ENCODE data around the gene SYNE2.
"Not testable (repeated sequence)": the region's sequence is repeated elsewhere in the genome, so short reads cannot be mapped to it uniquely, and the experiment has no call there.

SYNE2 gene

GRCh38 chr14:63852817-63853731 is at the start of gene SYNE2:
Gene SYNE2 (plus strand): TSS chr14:63853004. CDS start chr14:63909149, 56,145 bp downstream.
- peak; percentile 85 for DNase-seq (ENCODE audit: low spot score)

- DNase-seq (ENCODE audit: low spot score) = not testable (repeated sequence)
Measured at GRCh38 chr14:63803221-63803791, 49.5 kb upstream of the SYNE2 start.

GRCh38 chr14:63806064-63806463 is 46.7 kb upstream of the SYNE2 start:
- not testable (repeated sequence) for DNase-seq (ENCODE audit: low spot score)

GRCh38 chr14:63811692-63812091 is 41.1 kb upstream of the SYNE2 start:
- not testable (repeated sequence) for DNase-seq (ENCODE audit: low spot score)

- DNase-seq (ENCODE audit: low spot score) = no peak
Measured at GRCh38 chr14:63833728-63834127, 19.1 kb upstream of the SYNE2 start.

GRCh38 chr14:63840981-63841380 is 11.8 kb upstream of the SYNE2 start:
- no peak for DNase-seq (ENCODE audit: low spot score)

GRCh38 chr14:63843796-63844195 is 9.0 kb upstream of the SYNE2 start:
- DNase-seq (ENCODE audit: low spot score) = no peak

- DNase-seq (ENCODE audit: low spot score) = no peak
Measured at GRCh38 chr14:63848890-63849289, 3.9 kb upstream of the SYNE2 start.

- DNase-seq (ENCODE audit: low spot score) = no peak
Measured at GRCh38 chr14:63852271-63852816, 460 bp upstream of the SYNE2 start.

GRCh38 chr14:63853831-63854293 is 1.1 kb downstream of the SYNE2 start:
- peak; percentile 52 for DNase-seq (ENCODE audit: low spot score)

- DNase-seq (ENCODE audit: low spot score) = no peak
Measured at GRCh38 chr14:63854330-63854729, 1.5 kb downstream of the SYNE2 start.

- no peak for DNase-seq (ENCODE audit: low spot score)
Measured at GRCh38 chr14:63855281-63855680, 2.5 kb downstream of the SYNE2 start.

- no peak for DNase-seq (ENCODE audit: low spot score)
Measured at GRCh38 chr14:63857466-63858030, 4.7 kb downstream of the SYNE2 start.

GRCh38 chr14:63860146-63860545 is 7.3 kb downstream of the SYNE2 start:
- DNase-seq (ENCODE audit: low spot score) = no peak

GRCh38 chr14:63862163-63862562 is 9.4 kb downstream of the SYNE2 start:
- no peak for DNase-seq (ENCODE audit: low spot score)

GRCh38 chr14:63863004-63863403 is 10.2 kb downstream of the SYNE2 start:
- DNase-seq (ENCODE audit: low spot score) = no peak

- not testable (repeated sequence) for DNase-seq (ENCODE audit: low spot score)
Measured at GRCh38 chr14:63864775-63865174, 12.0 kb downstream of the SYNE2 start.

- DNase-seq (ENCODE audit: low spot score) = peak; percentile 38
Measured at GRCh38 chr14:63867933-63868921, 15.4 kb downstream of the SYNE2 start.

GRCh38 chr14:63869940-63870752 is 17.3 kb downstream of the SYNE2 start:
- not testable (repeated sequence) for DNase-seq (ENCODE audit: low spot score)

- DNase-seq (ENCODE audit: low spot score) = not testable (repeated sequence)
Measured at GRCh38 chr14:63870753-63871037, 17.9 kb downstream of the SYNE2 start.

- no peak for DNase-seq (ENCODE audit: low spot score)
Measured at GRCh38 chr14:63874223-63874622, 21.4 kb downstream of the SYNE2 start.
